ENCODE measurements around the gene KRTAP5-1.
A peak's percentile ranks its signal among the peaks of the same experiment; 100 is the strongest.

KRTAP5-1 gene

GRCh38 chr11:1558775-1559110 is 26.3 kb downstream of the KRTAP5-1 start:
- no peak for DNase-seq

GRCh38 chr11:1557904-1558774 is 26.9 kb downstream of the KRTAP5-1 start:
- DNase-seq, result no peak

GRCh38 chr11:1557051-1557884 is 27.8 kb downstream of the KRTAP5-1 start:
- no peak for DNase-seq

- DNase-seq, result no peak
Observed at GRCh38 chr11:1556278-1556902, 28.7 kb downstream of the KRTAP5-1 start.

GRCh38 chr11:1555713-1556153 is 29.4 kb downstream of the KRTAP5-1 start:
- DNase-seq, result no peak

GRCh38 chr11:1554981-1555712 is 29.9 kb downstream of the KRTAP5-1 start:
- no peak for DNase-seq

- no peak for DNase-seq
Observed at GRCh38 chr11:1553808-1554594, 31.1 kb downstream of the KRTAP5-1 start.

GRCh38 chr11:1549338-1550330 is 35.4 kb downstream of the KRTAP5-1 start:
- DNase-seq, result no peak

- DNase-seq, result peak; percentile 33
Observed at GRCh38 chr11:1548221-1549070, 36.6 kb downstream of the KRTAP5-1 start.

- DNase-seq, result no peak
Observed at GRCh38 chr11:1547467-1548098, 37.5 kb downstream of the KRTAP5-1 start.

GRCh38 chr11:1546536-1547466 is 38.3 kb downstream of the KRTAP5-1 start:
- peak; percentile 51 for DNase-seq

GRCh38 chr11:1546077-1546535 is 39.0 kb downstream of the KRTAP5-1 start:
- DNase-seq, result peak; percentile 19

- DNase-seq, result no peak
Observed at GRCh38 chr11:1545432-1545831, 39.7 kb downstream of the KRTAP5-1 start.

- DNase-seq, result no peak
Observed at GRCh38 chr11:1544536-1544935, 40.5 kb downstream of the KRTAP5-1 start.

GRCh38 chr11:1543606-1544263 is 41.3 kb downstream of the KRTAP5-1 start:
- no peak for DNase-seq

GRCh38 chr11:1542267-1542666 is 42.8 kb downstream of the KRTAP5-1 start:
- DNase-seq, result no peak
